Hepatocyte (in vitro differentiated cells): Measurements from ENCODE around the gene DHRS1.

Experiments
- CTCF ChIP-seq: fragments of 200-600 bp; sonication (generic); IDR thresholded peaks from 2 replicates; pipeline ENCODE4 v1.5.1; 2016; ENCODE audit warnings: antibody characterized with exemption, mild to moderate bottlenecking; ENCODE audit not compliant: poor library complexity
- EZH2 ChIP-seq: fragments of 200-600 bp; sonication (generic); IDR thresholded peaks from 2 replicates; pipeline ENCODE4 v1.6.1; 2016; ENCODE audit warnings: antibody characterized with exemption, mild to moderate bottlenecking, borderline replicate concordance
- EZH2phosphoT487 ChIP-seq: fragments of 200-600 bp; sonication (generic); IDR thresholded peaks from one replicate; pipeline ENCODE4 v1.6.1; 2018; ENCODE audit warnings: antibody characterized with exemption, mild to moderate bottlenecking, low read depth, moderate library complexity; ENCODE audit not compliant: unreplicated experiment, severe bottlenecking

DNA sequence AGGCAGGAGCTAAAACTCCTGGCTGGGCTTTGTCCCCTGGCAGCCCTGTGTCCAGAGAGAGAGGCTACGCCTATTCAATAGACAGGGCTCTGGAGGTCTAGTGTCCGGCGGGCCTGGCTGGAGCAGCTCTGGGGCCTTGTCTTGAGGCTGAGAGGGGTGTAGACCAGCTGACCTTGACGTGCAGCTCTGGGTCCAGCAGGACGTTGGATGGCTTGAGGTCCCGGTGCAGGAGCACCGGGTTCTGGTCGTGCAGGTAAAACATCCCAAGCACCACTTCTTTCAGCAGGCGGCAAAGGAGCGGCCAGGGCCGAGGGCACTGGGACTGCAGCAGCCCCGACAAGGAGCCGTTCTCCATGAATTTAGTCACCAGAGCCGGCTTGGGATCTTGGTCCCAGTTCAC lies 39.3 kb upstream of the DHRS1 start:
- no peak for TF ChIP-seq CTCF
- TF ChIP-seq EZH2 = no peak
- no peak for TF ChIP-seq EZH2phosphoT487
